Stomach (tissue), 4 donors: ENCODE data around the gene SORCS2.

Experiments used
- EP300 ChIP-seq: sonication (generic); formaldehyde crosslinking; IDR thresholded peaks from one replicate; pipeline ENCODE4 v1.6.1; 2017; ENCODE audit warnings: antibody characterized with exemption
- TF ChIP-seq, protein P1 (sequence below), 7 experiments: fragments of 450-650 bp in 4 of 7; fragments of 200-600 bp in 3 of 7; sonication (generic) in 3 of 7; IDR thresholded peaks; one replicate each; pipeline ENCODE4 v1.5.1; 2016 to 2019; ENCODE audit warnings: antibody characterized with exemption in 7 of 7, control low read depth in 2 of 7, mild to moderate bottlenecking in 1 of 7

DNA sequence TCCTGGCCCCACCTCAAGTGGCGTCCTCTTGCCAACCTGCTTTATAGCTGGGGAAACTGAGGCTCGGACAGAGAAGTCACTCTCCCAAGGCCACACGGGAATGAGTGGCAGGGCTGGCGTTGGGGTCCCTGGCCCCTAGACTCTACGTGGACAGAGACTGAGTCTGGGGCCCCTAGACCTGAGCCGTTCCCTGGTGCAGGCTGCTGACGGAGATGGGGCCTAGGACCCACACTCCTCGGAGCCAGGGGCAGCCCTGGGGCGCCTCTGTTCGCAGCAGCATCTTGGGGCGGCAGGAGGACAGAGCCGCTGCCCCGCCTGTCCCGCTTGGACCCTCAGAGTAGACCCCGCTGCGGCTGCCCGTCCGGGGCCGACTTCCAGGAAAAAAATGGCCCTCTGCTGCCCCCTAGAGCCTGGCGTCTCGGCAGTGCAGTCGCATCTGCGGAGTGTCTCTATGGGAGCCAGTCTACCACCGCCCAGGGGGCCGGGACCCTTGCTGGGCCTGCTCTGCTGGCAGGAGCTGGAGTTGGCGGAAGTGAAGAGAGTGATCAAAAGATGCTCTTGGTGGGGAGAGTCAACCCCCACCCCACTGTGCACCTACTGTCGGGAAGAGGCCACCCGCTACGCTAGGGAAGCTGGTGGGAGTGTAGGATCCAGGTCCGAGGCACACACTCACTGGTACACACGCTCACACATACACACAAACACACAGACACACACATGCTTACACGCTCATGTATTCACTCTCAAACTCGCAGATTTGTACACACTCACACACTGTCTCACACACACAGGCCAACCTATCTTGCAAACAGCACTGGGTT is 527.2 kb downstream of the SORCS2 start:
- TF ChIP-seq, protein P1, sequence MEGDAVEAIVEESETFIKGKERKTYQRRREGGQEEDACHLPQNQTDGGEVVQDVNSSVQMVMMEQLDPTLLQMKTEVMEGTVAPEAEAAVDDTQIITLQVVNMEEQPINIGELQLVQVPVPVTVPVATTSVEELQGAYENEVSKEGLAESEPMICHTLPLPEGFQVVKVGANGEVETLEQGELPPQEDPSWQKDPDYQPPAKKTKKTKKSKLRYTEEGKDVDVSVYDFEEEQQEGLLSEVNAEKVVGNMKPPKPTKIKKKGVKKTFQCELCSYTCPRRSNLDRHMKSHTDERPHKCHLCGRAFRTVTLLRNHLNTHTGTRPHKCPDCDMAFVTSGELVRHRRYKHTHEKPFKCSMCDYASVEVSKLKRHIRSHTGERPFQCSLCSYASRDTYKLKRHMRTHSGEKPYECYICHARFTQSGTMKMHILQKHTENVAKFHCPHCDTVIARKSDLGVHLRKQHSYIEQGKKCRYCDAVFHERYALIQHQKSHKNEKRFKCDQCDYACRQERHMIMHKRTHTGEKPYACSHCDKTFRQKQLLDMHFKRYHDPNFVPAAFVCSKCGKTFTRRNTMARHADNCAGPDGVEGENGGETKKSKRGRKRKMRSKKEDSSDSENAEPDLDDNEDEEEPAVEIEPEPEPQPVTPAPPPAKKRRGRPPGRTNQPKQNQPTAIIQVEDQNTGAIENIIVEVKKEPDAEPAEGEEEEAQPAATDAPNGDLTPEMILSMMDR (IDR thresholded peaks at IDR 0.05): peak in 5 of 7 experiments; percentile 14 to 75 (median 54)
- no peak for TF ChIP-seq EP300
